ENCODE measurements around the gene NAV3.
"Not testable (repeated sequence)": the region's sequence is repeated elsewhere in the genome, so short reads cannot be mapped to it uniquely, and the experiment has no call there.

The NAV3 gene

GRCh38 chr12:78241446-78241845, 410.8 kb downstream of the NAV3 start:
- TF ChIP-seq CTCF (IDR thresholded peaks at IDR 0.05; ENCODE audit: low read depth, low read length): no peak
- no peak overlapping the region for H3K4me3 ChIP-seq (ENCODE audit: low read depth, low read length)
- DNase-seq (ENCODE audit: low read depth, low spot score): no peak
- in situ Hi-C loops (cut with HindIII; ENCODE audit: low sequenced_read_pairs): no loop called here

- in situ Hi-C loops (cut with HindIII; ENCODE audit: low sequenced_read_pairs): no loop called here
- H3K4me3 ChIP-seq (ENCODE audit: low read depth, low read length): no peak overlapping the region
- no peak for TF ChIP-seq CTCF (IDR thresholded peaks at IDR 0.05; ENCODE audit: low read depth, low read length)
- no peak for DNase-seq (ENCODE audit: low read depth, low spot score)
Measured at GRCh38 chr12:78244916-78245507, 414.3 kb downstream of the NAV3 start.

- H3K4me3 ChIP-seq (ENCODE audit: low read depth, low read length): no peak overlapping the region
- no peak for TF ChIP-seq CTCF (IDR thresholded peaks at IDR 0.05; ENCODE audit: low read depth, low read length)
- in situ Hi-C loops (cut with HindIII; ENCODE audit: low sequenced_read_pairs): no loop called here
Measured at GRCh38 chr12:78248321-78248720, 417.6 kb downstream of the NAV3 start.

GRCh38 chr12:78249578-78249977, 418.9 kb downstream of the NAV3 start:
- in situ Hi-C loops (cut with HindIII; ENCODE audit: low sequenced_read_pairs): no loop called here
- DNase-seq (ENCODE audit: low read depth, low spot score): no peak
- TF ChIP-seq CTCF (IDR thresholded peaks at IDR 0.05; ENCODE audit: low read depth, low read length): no peak
- no peak overlapping the region for H3K4me3 ChIP-seq (ENCODE audit: low read depth, low read length)

More at GRCh38 chr12:78248321-78248720, 417.6 kb downstream of the NAV3 start:
- DNase-seq (ENCODE audit: low read depth, low spot score): no peak

- in situ Hi-C loops (cut with HindIII; ENCODE audit: low sequenced_read_pairs); DNase-seq (ENCODE audit: low read depth, low spot score); H3K4me3 ChIP-seq (ENCODE audit: low read depth, low read length): not testable (repeated sequence)
Measured at GRCh38 chr12:78257662-78258061, 427.0 kb downstream of the NAV3 start.

- H3K4me3 ChIP-seq (ENCODE audit: low read depth, low read length): no peak overlapping the region
- DNase-seq (ENCODE audit: low read depth, low spot score): no peak
- TF ChIP-seq CTCF (IDR thresholded peaks at IDR 0.05; ENCODE audit: low read depth, low read length): no peak
- in situ Hi-C loops (cut with HindIII; ENCODE audit: low sequenced_read_pairs): no loop called here
Measured at GRCh38 chr12:78260976-78261375, 430.3 kb downstream of the NAV3 start.

GRCh38 chr12:78261901-78262300, 431.2 kb downstream of the NAV3 start:
- no peak overlapping the region for H3K4me3 ChIP-seq (ENCODE audit: low read depth, low read length)
- in situ Hi-C loops (cut with HindIII; ENCODE audit: low sequenced_read_pairs): no loop called here
- no peak for TF ChIP-seq CTCF (IDR thresholded peaks at IDR 0.05; ENCODE audit: low read depth, low read length)
- no peak for DNase-seq (ENCODE audit: low read depth, low spot score)

Data from astrocyte of the spinal cord (primary cell).